HG02642 (cell line): ENCODE results near the gene OR2M3.
"Not testable (repeated sequence)": the region's sequence is repeated elsewhere in the genome, so short reads cannot be mapped to it uniquely, and the experiment has no call there.

Experiments
- ATAC-seq: cut with Tn5 transposase; IDR thresholded peaks from one replicate; pipeline ENCODE4 v1.9.1; 2021; ENCODE audit warnings: mild to moderate bottlenecking; ENCODE audit not compliant: unreplicated experiment, poor library complexity

The OR2M3 gene

GRCh38 chr1:248196965-248197364 lies at the start of gene OR2M3:
Gene OR2M3, plus strand, starts transcription at chr1:248197265. Its CDS starts 5,803 bp downstream, at chr1:248203068.
- no peak for ATAC-seq

GRCh38 chr1:248152056-248152827 lies 44.8 kb upstream of the OR2M3 start:
- ATAC-seq: no peak

DNA sequence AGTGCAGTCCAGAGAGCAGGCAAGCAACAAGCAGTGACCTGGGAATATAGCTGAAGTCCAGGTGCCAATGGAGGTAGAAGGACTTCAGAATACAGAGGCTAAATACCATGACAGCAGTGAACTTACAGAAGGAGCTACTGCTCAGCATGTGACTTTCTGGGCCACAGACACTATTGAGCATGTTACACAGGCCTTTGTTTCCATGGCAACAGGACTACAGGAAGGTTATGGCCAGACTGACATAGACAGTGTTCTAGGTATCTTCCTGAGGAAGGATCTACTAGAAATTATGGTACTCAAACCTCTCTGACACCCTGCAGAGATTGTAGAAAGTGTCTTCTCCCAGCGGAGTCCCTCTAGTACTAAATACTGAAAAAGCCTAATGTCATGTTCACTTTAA lies 41.1 kb upstream of the OR2M3 start:
- ATAC-seq: no peak

DNA sequence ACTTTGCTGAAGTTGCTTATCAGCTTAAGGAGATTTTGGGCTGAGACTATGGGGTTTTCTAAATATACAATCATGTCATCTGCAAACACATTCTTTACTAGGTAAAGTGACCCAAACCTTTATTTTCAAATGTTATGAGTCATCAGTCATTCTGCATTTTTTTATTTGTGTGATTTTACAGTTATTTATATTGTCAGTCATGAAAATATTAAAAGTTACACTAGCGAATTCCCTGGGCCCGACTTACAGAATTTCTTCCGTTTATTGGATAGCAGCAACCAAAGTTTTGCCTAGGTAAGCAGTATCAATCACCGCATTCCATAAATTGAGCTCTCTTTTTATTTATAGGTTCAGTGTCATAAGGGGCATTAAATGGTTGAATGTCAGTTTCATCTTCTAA lies 38.3 kb upstream of the OR2M3 start:
- ATAC-seq: no peak

- ATAC-seq: no peak
These were observed 33.0 kb upstream of the OR2M3 start for GRCh38 chr1:248164031-248164430.

GRCh38 chr1:248165186-248165585 lies 31.9 kb upstream of the OR2M3 start:
- ATAC-seq: no peak

DNA sequence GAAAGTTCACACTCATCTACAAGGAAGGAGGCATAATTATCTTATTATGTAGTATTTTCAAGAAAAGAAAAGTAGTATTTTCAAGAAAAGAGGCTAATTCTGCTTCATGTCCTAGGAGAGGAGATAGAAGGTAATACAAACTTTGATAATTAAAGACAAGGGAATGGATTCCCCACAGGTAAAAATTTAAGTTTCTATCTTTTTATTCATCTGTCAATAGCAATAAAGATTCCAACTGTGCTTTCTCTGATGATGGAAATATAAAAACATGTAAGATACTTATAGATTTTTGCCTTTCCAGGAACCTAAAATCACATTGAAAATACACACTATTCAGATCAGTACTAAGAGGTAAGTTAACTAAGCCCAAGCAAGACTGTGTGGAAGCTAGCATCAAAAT lies 22.5 kb upstream of the OR2M3 start, which contains the start of gene OR2M2:
Gene OR2M2, plus strand, starts transcription at position 301 of the 400 bp plus-strand sequence. CDS start 5,165 bp downstream, outside the sequence.
- no peak for ATAC-seq

GRCh38 chr1:248183996-248184395 lies 13.1 kb upstream of the OR2M3 start:
- no peak for ATAC-seq

GRCh38 chr1:248187363-248187762 lies 9.7 kb upstream of the OR2M3 start:
- no peak for ATAC-seq

DNA sequence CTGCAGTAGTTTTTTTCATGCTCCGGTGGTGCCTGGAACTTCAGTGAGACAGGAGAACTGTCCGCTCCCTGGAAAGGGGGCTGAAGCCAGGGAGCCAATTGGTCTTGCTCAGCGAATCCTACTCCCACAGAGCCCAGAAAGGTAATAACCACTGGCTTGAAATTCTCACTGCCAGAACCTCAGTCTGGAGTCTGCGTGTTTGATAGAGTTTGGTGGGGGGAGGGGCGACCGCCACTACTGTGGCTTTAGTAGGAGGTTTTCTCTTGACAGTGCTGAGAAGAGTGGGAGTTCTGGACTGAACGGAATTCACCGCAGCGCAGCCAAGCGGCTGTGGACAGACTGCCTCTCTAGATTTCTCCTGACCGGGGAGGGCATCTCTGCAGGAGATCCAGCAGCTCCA lies 8.0 kb upstream of the OR2M3 start:
- no peak for ATAC-seq

GRCh38 chr1:248194117-248194516 lies 2.9 kb upstream of the OR2M3 start:
- no peak for ATAC-seq

GRCh38 chr1:248215880-248216279 lies 18.8 kb downstream of the OR2M3 start:
- ATAC-seq: no peak

GRCh38 chr1:248225537-248225936 lies 28.5 kb downstream of the OR2M3 start:
- no peak for ATAC-seq

DNA sequence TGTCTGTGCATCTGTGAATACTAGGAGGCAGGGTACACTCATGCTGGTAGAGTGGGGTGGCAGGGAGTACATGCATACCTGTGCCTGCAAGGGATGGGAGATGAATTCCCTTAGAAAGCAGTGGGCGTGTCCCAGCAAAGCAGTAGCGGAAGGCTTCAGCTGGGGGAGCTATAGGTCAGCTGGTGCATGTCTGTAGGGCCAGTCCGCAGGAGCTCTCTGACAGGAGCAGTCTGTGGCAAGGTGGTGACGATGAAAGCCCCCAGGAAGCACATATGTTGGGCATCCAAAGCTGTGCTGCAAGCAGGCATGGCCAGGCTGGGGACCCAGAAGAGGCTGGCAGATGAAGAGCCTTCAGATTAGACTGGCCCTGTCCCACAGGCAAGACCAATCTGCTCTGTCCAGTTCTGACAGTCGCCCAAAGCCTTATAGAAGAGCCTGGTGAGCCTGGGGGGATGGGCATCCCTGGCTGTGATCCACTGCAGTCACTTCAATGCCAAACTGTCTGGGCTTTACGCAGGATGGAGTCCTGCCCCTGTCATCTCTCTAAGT lies 32.4 kb downstream of the OR2M3 start:
- no peak for ATAC-seq

DNA sequence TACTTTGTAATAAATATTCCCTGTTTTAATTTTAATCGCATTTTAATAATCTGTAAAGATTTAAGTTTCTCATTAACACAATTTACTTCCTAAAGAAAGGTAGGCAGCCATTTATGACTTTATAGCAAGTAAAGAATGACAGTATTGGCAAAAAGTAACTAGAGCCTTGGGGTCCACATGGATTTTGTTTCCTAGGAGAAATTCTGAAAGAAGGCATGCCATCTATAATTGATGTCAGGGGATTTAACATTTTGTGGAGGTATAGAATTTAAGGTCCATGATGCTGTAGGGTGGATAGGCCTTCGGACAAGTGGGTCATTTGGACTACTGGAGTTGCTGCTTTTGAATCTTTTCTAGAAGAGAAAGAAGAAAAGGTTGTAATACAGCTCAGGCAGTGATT lies 34.1 kb downstream of the OR2M3 start, which contains the start of gene OR2M4:
Gene OR2M4, plus strand, starts transcription at position 301 of the 400 bp plus-strand sequence. CDS start 7,512 bp downstream, outside the sequence.
- ATAC-seq: no peak

GRCh38 chr1:248239478-248239877 lies 42.4 kb downstream of the OR2M3 start:
- no peak for ATAC-seq

DNA sequence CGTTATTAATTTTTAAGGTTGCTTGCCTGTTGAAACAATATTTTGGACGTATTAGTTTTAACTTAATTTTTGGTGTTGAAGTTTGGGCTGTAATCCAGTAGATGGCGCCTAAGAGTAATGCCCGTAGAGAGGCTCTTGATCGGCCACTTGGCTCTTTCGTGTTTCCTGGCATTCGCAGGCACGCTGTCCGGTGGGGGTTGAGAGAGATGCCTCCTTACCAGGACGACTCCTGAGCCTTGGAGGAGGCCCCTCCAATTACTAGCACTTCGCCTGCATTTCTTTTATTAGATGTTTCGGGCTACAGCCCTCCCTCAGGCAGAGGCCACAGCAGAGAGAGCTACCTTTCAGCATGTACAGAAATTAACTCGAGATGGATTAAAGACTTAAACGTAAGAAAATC lies 46.1 kb downstream of the OR2M3 start:
- peak; percentile 82 for ATAC-seq

DNA sequence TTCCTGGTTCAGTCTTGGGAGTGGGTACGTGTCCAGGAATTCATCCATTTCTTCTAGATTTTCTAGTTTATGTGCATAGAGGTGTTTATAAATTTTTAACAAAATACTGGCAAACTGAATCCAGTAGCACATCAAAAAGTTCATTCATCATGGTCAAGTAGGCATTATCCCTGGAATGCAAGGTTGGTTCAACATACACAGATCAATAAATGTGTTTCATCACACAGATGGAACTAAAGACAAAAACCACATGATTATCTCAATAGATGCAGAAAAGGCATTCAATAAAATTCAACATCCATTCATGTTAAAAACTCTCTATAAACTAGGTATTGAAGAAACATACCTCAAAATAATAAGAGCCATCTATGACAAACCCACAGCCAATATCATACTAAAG lies 62.2 kb downstream of the OR2M3 start:
- ATAC-seq: not testable (repeated sequence)
